Kidney epithelial cell (primary cell): ENCODE data around the gene TXNL4B. TPM values are rescaled to one million over a fixed set of nuclear protein-coding genes. Genes with fewer than 3 reads are reported as not detected.

Source experiments
- DNase-seq: peaks from one replicate; pipeline ENCODE4 v3.0.0-alpha.2; 2010; ENCODE audit warnings: low read depth
- H3K27me3 ChIP-seq: 2 replicates; pipeline ENCODE4 v1.6.0; 2011; ENCODE audit warnings: low read length; ENCODE audit not compliant: control insufficient read depth, insufficient read depth
- H3K36me3 ChIP-seq: 2 replicates; pipeline ENCODE4 v1.5.1; 2011; ENCODE audit warnings: low read length; ENCODE audit not compliant: control insufficient read depth, insufficient read depth
- H3K4me3 ChIP-seq: 2 replicates; pipeline ENCODE4 v1.5.1; 2011; ENCODE audit warnings: low read depth, mild to moderate bottlenecking, control low read depth, low read length
- total RNA-seq: library from RNA; depleted of rRNA; stranded (reverse); fragments of >200 nt; gene quantifications from 2 replicates; pipeline ENCODE4 v1.2.3, GENCODE V29; 2015
- TF ChIP-seq, protein P1 (sequence below): IDR thresholded peaks from 2 replicates; pipeline ENCODE4 v1.5.1; 2011; ENCODE audit warnings: mild to moderate bottlenecking, moderate library complexity, low read length, control low read depth, inconsistent platforms; ENCODE audit not compliant: insufficient read depth, poor library complexity, severe bottlenecking

The TXNL4B gene
- total RNA-seq, 1 donor from 2014 or later: 11.7 TPM

DNA sequence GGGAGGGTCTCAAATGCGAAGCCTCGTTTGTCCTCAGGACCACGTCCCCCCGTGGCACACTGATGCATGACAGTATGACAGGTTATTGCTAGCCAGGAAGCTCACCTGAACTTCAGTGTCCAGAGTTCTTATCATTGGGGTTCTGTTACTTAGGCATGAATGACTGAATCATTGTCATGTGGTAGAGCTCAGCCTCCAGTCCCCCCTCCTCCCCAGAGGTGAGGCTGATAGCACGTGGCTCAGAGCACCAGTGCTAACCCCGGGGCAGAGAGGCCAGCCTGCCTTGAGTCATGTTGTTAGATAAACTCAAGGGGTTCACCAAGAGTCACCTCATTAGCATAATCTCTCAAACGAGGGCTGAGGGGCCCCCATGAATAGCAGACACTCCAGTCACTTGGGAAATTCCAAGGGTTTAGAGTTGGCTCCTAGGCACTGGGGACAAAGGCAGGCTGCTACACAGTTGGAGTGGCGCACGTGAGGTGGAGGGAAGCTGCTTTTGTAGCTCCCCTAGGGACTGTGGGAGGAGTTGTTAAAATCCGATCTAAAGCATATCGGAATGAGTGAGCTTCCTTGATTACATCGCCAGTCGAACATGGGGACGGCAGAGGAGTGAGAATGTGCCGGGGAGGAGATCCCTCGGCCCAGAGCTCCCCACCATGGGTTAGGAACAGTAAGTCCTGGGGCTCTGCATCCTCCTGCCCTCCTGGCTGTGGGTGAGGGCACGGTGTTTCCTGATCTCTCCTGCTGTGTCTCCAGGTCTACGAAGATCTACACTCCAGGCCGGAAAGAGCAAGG is 18.4 kb upstream of the TXNL4B start:
- no peaks in the 10 kb centered on the region for H3K27me3 ChIP-seq
- TF ChIP-seq, protein P1, sequence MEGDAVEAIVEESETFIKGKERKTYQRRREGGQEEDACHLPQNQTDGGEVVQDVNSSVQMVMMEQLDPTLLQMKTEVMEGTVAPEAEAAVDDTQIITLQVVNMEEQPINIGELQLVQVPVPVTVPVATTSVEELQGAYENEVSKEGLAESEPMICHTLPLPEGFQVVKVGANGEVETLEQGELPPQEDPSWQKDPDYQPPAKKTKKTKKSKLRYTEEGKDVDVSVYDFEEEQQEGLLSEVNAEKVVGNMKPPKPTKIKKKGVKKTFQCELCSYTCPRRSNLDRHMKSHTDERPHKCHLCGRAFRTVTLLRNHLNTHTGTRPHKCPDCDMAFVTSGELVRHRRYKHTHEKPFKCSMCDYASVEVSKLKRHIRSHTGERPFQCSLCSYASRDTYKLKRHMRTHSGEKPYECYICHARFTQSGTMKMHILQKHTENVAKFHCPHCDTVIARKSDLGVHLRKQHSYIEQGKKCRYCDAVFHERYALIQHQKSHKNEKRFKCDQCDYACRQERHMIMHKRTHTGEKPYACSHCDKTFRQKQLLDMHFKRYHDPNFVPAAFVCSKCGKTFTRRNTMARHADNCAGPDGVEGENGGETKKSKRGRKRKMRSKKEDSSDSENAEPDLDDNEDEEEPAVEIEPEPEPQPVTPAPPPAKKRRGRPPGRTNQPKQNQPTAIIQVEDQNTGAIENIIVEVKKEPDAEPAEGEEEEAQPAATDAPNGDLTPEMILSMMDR: no peak
- peaks cover 2% of the 10 kb centered on the region for H3K36me3 ChIP-seq
- DNase-seq: no peak
- no peak overlapping the region for H3K4me3 ChIP-seq

DNA sequence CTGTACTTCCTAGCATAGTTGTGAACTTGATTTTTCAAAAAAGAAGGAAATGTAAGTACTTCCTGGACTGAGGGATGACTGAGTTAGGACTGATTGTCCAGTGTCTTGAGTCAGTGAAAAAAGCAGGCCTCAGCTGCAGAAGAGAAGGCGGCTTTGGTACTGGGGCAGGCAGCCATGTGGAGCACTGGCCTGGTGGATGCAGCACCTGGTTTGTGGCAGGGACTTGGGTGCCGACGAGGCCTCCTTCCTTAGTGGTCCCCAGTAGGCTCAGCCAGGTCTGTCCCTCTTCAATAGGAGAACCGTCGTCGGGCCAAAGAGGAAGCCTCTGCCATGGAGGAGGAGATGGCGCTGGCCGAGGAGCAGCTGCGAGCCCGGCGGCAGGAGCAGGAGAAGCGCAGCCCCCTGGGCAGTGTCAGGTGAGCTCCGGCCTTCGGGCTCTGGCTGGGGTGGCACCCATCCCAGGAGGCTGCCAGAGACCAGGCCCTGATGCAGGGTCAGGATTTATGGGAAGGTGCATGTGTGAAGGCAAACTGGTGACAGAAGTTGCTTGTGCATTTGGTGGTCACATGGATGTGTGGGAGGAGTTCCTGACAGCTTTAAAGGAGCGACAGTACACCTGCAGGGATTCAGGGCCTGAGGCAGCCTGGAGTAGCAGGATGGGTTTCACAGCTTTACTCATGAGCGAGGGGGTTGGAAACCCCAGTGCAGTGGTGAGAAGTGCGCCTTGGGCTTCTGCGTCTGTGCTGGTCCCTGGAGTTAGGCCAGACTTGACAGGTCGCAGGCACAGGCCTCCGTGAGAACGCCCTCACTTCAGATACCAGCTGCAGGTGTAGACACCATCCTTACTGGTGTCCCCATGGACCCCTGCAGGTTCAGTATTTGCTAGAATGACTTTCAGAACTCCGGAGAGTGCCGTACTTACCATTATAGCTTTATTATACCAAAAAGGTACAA is 17.5 kb upstream of the TXNL4B start:
- no peaks in the 10 kb centered on the region for H3K27me3 ChIP-seq
- peaks cover 2% of the 10 kb centered on the region for H3K36me3 ChIP-seq
- no peak overlapping the region for H3K4me3 ChIP-seq
- no peak for DNase-seq
- TF ChIP-seq, protein P1: no peak

DNA sequence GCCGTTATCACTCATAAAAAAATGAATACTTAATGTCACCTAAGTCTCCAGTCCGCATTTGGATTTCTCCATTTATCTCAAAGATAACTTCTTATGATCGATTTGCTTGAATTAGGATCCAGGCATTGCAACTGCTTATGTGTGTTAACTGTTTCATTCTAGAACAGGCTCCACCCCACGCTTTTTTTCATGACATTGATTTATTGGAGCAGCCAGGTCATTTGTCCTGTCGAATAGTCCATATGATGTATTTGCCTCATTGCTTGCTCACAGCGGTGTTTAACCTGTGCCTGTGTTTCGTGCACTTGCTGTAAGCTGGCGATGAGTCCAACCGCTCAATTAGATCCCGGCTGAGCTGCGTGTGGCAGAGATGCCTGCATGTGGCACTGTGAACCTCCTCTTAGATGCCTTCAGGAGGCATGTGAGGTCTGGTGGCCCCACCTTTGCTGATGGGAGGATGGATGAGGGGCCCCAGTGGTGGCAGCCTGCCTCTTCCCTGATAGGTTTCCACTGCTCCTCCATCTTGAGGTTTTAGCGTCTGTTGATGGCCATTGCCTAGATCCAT is 16.6 kb upstream of the TXNL4B start:
- DNase-seq: no peak
- no peak overlapping the region for H3K4me3 ChIP-seq
- no peaks in the 10 kb centered on the region for H3K27me3 ChIP-seq
- H3K36me3 ChIP-seq: peaks cover 4% of the 10 kb centered on the region
- TF ChIP-seq, protein P1: no peak

DNA sequence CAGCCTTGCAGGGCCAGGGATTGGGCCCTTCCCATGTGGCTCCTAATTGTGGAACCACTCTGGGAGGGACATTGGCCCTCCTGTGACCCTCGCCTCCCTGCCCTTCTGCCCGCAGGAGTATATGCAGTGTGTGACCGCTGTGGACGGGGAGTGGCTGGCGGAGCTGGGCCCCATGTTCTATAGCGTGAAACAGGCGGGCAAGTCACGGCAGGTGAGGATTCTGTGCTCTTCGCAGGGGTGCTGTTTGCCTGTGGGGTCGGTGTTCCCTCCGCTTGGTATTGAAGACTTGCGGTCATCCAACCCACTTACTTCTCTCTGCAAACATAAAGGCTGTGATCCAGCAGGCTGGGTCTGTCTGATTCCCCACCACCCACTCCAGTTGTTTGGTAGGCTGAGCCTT is 15.9 kb upstream of the TXNL4B start:
- H3K27me3 ChIP-seq: no peaks in the 10 kb centered on the region
- no peak overlapping the region for H3K4me3 ChIP-seq
- H3K36me3 ChIP-seq: peaks cover 7% of the 10 kb centered on the region
- no peak for DNase-seq
- TF ChIP-seq, protein P1: no peak

DNA sequence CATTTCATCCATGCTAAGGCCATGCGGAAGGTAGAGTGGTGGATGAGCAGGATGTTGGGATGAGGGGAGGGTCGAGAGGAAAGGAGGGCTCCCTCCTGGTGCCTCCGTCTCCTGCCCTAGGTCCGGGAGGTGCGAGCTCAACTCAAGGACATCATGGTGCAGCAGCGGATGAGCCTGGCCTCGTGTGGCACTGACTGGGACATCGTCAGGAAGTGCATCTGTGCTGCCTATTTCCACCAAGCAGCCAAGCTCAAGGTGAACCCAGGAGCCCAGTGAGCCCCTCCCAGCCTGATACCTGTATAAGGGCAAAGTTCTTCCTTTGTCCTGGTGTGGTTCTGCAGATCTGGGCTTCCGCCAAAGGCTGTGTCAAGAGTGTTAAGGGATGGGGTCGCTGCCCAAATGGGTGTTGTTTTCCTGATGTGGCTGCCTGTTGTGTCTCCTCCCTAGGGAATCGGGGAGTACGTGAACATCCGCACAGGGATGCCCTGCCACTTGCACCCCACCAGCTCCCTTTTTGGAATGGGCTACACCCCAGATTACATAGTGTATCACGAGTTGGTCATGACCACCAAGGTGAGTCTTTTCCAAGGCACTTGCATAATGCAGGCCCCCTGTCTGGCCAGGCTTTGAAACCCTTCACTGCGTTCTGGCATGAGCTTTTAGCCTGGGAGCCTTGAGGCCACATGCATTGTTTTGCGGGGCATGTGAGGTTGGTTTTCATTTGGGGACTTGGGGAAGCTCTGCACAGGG is 15.1 kb upstream of the TXNL4B start:
- peaks cover 7% of the 10 kb centered on the region for H3K36me3 ChIP-seq
- H3K27me3 ChIP-seq: no peaks in the 10 kb centered on the region
- TF ChIP-seq, protein P1: no peak
- no peak for DNase-seq
- no peak overlapping the region for H3K4me3 ChIP-seq
